Kidney capillary endothelial cell (primary cell): Measurements from ENCODE around the gene PRR15.

Experiments used
- DNase-seq: peaks from one replicate; pipeline ENCODE4 v3.0.0-alpha.2; 2018; ENCODE audit warnings: low spot score

PRR15 gene

DNA sequence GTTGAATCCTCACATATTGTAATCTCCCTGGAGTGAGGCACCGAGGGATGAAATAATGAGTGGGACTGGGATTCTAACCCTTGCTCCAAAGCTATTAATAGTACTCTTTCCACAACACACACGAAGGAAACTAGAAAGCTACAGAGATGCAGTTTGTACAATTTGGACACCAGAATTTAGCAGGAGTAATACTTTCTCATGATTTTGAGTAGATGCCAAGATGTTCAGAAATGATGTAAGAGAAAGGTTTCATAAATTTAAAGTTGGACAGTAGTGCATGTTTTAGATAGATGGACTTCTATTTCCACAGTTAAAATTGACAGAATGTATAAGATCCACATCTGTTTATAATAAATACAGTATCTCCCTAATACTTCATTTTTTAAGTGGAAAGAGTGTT, 46.5 kb downstream of the PRR15 start:
- DNase-seq: no peak

DNA sequence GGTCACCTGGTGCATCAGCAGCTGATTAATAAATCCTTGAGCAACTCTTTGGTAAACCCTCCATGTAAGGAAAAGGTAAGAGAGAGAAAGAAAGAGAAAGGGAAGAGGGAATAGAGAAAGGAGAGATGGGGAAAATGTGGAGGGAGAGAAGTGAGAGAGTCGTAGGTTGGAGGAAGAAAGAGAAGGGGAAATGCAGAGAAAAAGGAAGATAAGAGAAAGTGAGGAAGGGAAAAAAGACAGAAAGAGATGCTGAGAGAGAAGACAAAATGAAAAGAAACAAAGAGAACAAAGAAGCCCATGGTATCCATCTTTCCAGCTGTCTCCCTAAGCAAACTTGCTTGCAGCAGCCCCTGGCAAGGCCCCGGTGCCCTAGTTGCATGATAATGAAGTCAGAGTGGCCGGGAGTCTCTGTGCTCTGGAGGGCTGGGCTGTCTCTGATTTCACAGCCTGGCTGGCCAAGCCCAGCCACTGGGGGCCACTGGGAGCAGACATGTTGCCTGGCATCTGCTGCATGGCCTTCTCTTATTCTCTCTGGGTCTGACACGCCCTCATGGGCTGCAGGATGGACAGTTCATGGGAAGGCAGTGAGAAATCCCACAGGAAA, 48.4 kb downstream of the PRR15 start:
- no peak for DNase-seq

DNA sequence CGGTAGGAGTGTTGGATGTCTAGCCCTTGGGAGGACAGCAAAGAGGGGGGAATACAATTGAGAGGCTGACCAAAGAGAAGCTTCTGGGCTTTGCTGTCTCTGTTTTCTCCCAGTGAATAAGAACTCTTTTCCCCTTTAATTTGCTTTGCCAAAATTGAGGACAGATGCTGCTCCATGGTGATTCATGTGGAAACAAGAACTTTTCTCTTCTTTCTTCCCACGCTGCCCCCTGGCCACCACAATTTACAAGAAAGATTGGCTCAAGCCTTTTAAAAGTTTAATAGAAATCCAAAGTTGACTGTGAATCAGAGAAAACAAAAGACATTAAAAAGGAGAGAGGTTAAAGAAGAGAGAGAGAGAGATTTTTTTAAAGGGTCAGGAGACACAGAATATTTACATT, 49.0 kb downstream of the PRR15 start:
- DNase-seq: no peak

GRCh38 chr7:29613100-29613499, 49.5 kb downstream of the PRR15 start:
- no peak for DNase-seq

- DNase-seq: no peak
These were observed 50.6 kb downstream of the PRR15 start for GRCh38 chr7:29614229-29614628.
